ENCODE data around the gene IL17C. TPM values are rescaled to one million over a fixed set of nuclear protein-coding genes. Genes with fewer than 3 reads are reported as not detected.

IL17C gene
- polyA plus RNA-seq, 1 of the 3 experiments (the other 2 are of a cell fraction), result 0.07 TPM

DNA sequence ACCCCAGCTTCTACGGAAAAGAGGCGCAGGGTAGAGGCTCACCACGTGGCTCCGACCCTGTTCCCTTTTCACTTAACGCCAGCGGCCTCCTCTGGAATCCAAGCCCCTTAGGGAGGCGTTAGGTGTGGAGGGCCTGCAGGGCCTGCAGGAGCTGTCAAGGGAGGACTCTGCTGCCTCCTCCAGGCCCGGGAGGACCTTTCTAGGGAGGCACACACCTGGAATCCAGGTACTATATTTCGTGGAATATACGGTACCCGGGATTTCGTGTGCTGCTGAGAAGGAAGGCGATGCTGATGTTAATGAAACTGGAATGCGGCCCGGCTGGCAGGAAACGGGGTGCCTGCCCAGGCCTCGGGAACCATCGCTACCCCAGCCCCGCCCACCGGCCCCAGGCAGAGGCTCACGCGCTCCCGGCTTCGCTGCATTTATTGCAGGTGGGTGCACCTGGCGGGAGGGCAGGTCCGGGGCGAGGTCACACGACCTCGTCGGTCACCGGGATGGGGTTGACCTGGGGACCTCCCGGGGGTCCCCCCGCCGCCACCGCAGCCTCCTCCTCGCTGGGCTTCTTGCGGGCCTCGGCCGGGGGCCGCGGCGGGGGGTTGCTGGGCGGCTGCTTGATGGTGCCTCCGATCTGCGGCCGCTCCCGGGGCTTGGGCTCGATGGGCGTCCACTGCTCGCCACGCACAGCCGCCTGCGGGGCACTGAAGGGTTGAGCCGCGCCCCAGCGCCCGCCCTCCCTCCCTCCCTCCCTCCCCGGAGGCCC, 4.7 kb downstream of the IL17C start:
- CTCF ChIA-PET, result no interaction called here
- POLR2A ChIA-PET, result no interaction called here

DNA sequence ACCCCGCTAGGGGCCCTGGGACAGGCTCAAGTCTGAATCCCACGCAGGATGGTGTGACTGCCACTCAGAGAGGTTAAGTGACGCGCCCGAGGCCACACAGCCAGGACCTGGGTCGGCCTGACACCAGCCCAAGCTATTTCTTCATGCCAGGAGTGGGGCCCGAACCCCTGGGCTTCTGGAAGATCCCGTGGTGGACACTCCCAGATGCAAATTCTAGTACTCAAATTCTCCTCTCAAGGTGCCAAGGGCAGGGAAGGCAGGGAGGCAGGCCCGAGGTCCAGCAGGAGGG, 5.2 kb downstream of the IL17C start:
- no peaks in the 10 kb centered on the region for H4K20me1 ChIP-seq (ENCODE audit: insufficient read depth)
- peaks cover 20% of the 10 kb centered on the region; the same call in 1 of the 2 replicates for H3K27me3 ChIP-seq (ENCODE audit: insufficient read depth)
- WGBS (ENCODE audit: low lambda C conversion rate), result 92% methylated on average over 6 of the region's 9 CpGs
- no peaks in the 10 kb centered on the region for H3K79me2 ChIP-seq (ENCODE audit: insufficient read depth)
- H2AFZ ChIP-seq (ENCODE audit: low read depth), result no peak overlapping the region
- H3K4me2 ChIP-seq, result no peak overlapping the region
- no peak overlapping the region for H3K9ac ChIP-seq
- H3F3A ChIP-seq (replicated peaks; ENCODE audit: insufficient read depth), result no peaks in the 10 kb centered on the region
- CTCF ChIA-PET, result no interaction called here
- no peak for DNase-seq
- peaks cover 0 to 6% of the 10 kb centered on the region in 2 experiments; a peak in 1 of 4 replicates for H3K4me1 ChIP-seq (ENCODE audit: control insufficient read depth in 1 of 2, insufficient read depth in 2 of 2, low read depth in 1 of 2, low read length in 1 of 2)
- H3K27ac ChIP-seq (ENCODE audit: low read depth in 2 of 2, low read length in 1 of 2), result no peak overlapping the region
- no peaks in the 10 kb centered on the region for H3K36me3 ChIP-seq (replicated peaks in 1 of 2; ENCODE audit: control insufficient read depth in 1 of 2, insufficient read depth in 2 of 2, low read length in 1 of 2)
- no peaks in the 10 kb centered on the region for H3K9me3 ChIP-seq
- POLR2A ChIA-PET, result no interaction called here
- no peaks in the 10 kb centered on the region for H3K9me2 ChIP-seq
- H3K4me3 ChIP-seq (ENCODE audit: low read depth in 2 of 2, low read length in 1 of 2), result no peak overlapping the region
- no peak for TF ChIP-seq USF1 (IDR thresholded peaks at IDR 0.05; ENCODE audit: borderline replicate concordance, low read depth)
- no peak for TF ChIP-seq GATA2 (CRISPR knock-in tag; IDR thresholded peaks at IDR 0.05)
- TF ChIP-seq FOXJ3 (CRISPR knock-in tag; IDR thresholded peaks at IDR 0.05), result no peak
- no peak for TF ChIP-seq NRF1 (IDR thresholded peaks at IDR 0.05; ENCODE audit: low read depth, low read length)
- no peak for TF ChIP-seq MEF2A (IDR thresholded peaks at IDR 0.05; ENCODE audit: borderline replicate concordance, low read depth)
- TF ChIP-seq ELF1 (IDR thresholded peaks at IDR 0.05), result no peak
- TF ChIP-seq FOSL2 (IDR thresholded peaks at IDR 0.05; ENCODE audit: borderline replicate concordance, low read depth), result no peak
- TF ChIP-seq YY1 (IDR thresholded peaks at IDR 0.05; ENCODE audit: low read depth), result no peak
- TF ChIP-seq RAD21 (IDR thresholded peaks at IDR 0.05; ENCODE audit: low read length), result no peak
- no peak for TF ChIP-seq TAF1 (IDR thresholded peaks at IDR 0.05; ENCODE audit: borderline replicate concordance, low read depth, low read length)
- TF ChIP-seq MXI1 (IDR thresholded peaks at IDR 0.05; ENCODE audit: low read depth, low read length), result no peak
- TF ChIP-seq EZH2phosphoT487 (IDR thresholded peaks at IDR 0.05; ENCODE audit: borderline replicate concordance, low read depth), result no peak
- no peak for TF ChIP-seq PBX3 (IDR thresholded peaks at IDR 0.05)
- TF ChIP-seq MAX (IDR thresholded peaks at IDR 0.05; ENCODE audit: low read depth), result no peak
- no peak for TF ChIP-seq SIN3A (IDR thresholded peaks at IDR 0.05; ENCODE audit: borderline replicate concordance, low read depth, low read length)
- no peak for TF ChIP-seq RCOR1 (IDR thresholded peaks at IDR 0.05; ENCODE audit: low read length)
- no peak for TF ChIP-seq JUND (IDR thresholded peaks at IDR 0.05)

More for the DNA sequence above, 4.7 kb downstream of the IL17C start:
- no peak for DNase-seq
- Histone ChIP-seq H3K4me3 (ENCODE audit: low read depth in 2 of 2, low read length in 1 of 2) (no peak overlapping the region), H4K20me1 (ENCODE audit: insufficient read depth) (no peaks in the 10 kb centered on the region), H3K27me3 (ENCODE audit: insufficient read depth) (peaks cover 20% of the 10 kb centered on the region; the same call in 1 of the 2 replicates), H3K9me3 (no peaks in the 10 kb centered on the region), H3F3A (replicated peaks; ENCODE audit: insufficient read depth) (no peaks in the 10 kb centered on the region), H3K79me2 (ENCODE audit: insufficient read depth) (no peaks in the 10 kb centered on the region), H3K27ac (ENCODE audit: low read depth in 2 of 2, low read length in 1 of 2) (no peak overlapping the region), H3K9me2 (no peaks in the 10 kb centered on the region), H3K9ac (no peak overlapping the region), H3K36me3 (replicated peaks in 1 of 2; ENCODE audit: control insufficient read depth in 1 of 2, insufficient read depth in 2 of 2, low read length in 1 of 2) (no peaks in the 10 kb centered on the region), H2AFZ (ENCODE audit: low read depth) (no peak overlapping the region), H3K4me1 (ENCODE audit: control insufficient read depth in 1 of 2, insufficient read depth in 2 of 2, low read depth in 1 of 2, low read length in 1 of 2) (peaks cover 0 to 6% of the 10 kb centered on the region in 2 experiments; a peak in 1 of 4 replicates), H3K4me2 (no peak overlapping the region)
- TF ChIP-seq MEF2A (IDR thresholded peaks at IDR 0.05; ENCODE audit: borderline replicate concordance, low read depth) (no peak), EP300 (IDR thresholded peaks at IDR 0.05; ENCODE audit: borderline replicate concordance in 1 of 2, low read depth in 1 of 2, low read length in 1 of 2) (no peak), MXI1 (IDR thresholded peaks at IDR 0.05; ENCODE audit: low read depth, low read length) (no peak), NFIC (IDR thresholded peaks at IDR 0.05; ENCODE audit: borderline replicate concordance) (no peak), JUND (IDR thresholded peaks at IDR 0.05) (no peak), EZH2phosphoT487 (IDR thresholded peaks at IDR 0.05; ENCODE audit: borderline replicate concordance, low read depth) (no peak), SIN3A (IDR thresholded peaks at IDR 0.05; ENCODE audit: borderline replicate concordance, low read depth, low read length) (no peak)
- TF ChIP-seq, protein P1, sequence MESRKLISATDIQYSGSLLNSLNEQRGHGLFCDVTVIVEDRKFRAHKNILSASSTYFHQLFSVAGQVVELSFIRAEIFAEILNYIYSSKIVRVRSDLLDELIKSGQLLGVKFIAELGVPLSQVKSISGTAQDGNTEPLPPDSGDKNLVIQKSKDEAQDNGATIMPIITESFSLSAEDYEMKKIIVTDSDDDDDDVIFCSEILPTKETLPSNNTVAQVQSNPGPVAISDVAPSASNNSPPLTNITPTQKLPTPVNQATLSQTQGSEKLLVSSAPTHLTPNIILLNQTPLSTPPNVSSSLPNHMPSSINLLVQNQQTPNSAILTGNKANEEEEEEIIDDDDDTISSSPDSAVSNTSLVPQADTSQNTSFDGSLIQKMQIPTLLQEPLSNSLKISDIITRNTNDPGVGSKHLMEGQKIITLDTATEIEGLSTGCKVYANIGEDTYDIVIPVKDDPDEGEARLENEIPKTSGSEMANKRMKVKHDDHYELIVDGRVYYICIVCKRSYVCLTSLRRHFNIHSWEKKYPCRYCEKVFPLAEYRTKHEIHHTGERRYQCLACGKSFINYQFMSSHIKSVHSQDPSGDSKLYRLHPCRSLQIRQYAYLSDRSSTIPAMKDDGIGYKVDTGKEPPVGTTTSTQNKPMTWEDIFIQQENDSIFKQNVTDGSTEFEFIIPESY (IDR thresholded peaks at IDR 0.05; ENCODE audit: borderline replicate concordance, low read depth), result no peak
- WGBS (ENCODE audit: low lambda C conversion rate), result 89% methylated on average over 24 of the region's 58 CpGs

Measured in SK-N-SH (cell line).